Endodermal cell (in vitro differentiated cells): Measurements from ENCODE around the gene ABCA7. TPM values are rescaled to one million over a fixed set of nuclear protein-coding genes. Genes with fewer than 3 reads are reported as not detected.

Experiments
- DNase-seq: peaks from one replicate; pipeline ENCODE4 v3.0.0-alpha.2; 2017
- H3K27ac ChIP-seq: 2 replicates; pipeline ENCODE4 v1.5.1; 2013; ENCODE audit warnings: mild to moderate bottlenecking, low read depth, low read length, moderate library complexity
- H3K27me3 ChIP-seq: 2 replicates; pipeline ENCODE4 v1.6.1; 2013; ENCODE audit warnings: mild to moderate bottlenecking, low read length, moderate library complexity; ENCODE audit not compliant: insufficient read depth, control insufficient read depth, poor library complexity, severe bottlenecking
- H3K36me3 ChIP-seq: 2 replicates; pipeline ENCODE4 v1.7.0; 2013; ENCODE audit warnings: mild to moderate bottlenecking, low read length, moderate library complexity; ENCODE audit not compliant: control insufficient read depth, insufficient read depth
- H3K4me1 ChIP-seq: one replicate; pipeline ENCODE4 v1.7.0; 2013; ENCODE audit warnings: low read length; ENCODE audit not compliant: control insufficient read depth, insufficient read depth
- H3K4me3 ChIP-seq: 2 replicates; pipeline ENCODE4 v1.5.1; 2013; ENCODE audit warnings: mild to moderate bottlenecking, low read length, moderate library complexity
- H3K9ac ChIP-seq: 2 replicates; pipeline ENCODE4 v1.6.1; 2013; ENCODE audit warnings: mild to moderate bottlenecking, low read length, moderate library complexity; ENCODE audit not compliant: poor library complexity, severe bottlenecking; ENCODE audit errors: extremely low read depth
- H3K9me3 ChIP-seq: 2 replicates; pipeline ENCODE4 v1.6.1; 2013; ENCODE audit warnings: mild to moderate bottlenecking, low read length, moderate library complexity; ENCODE audit not compliant: control insufficient read depth
- H3K27ac Mint-ChIP-seq: 2 replicates; pipeline ENCODE4 v1.8.0; 2020; ENCODE audit warnings: mixed read lengths
- H3K27me3 Mint-ChIP-seq: 2 replicates; pipeline ENCODE4 v1.8.0; 2021; ENCODE audit warnings: mild to moderate bottlenecking, mixed read lengths; ENCODE audit not compliant: insufficient read depth
- H3K36me3 Mint-ChIP-seq: 2 replicates; pipeline ENCODE4 v1.8.0; 2020; ENCODE audit warnings: low read depth, mixed read lengths
- H3K4me1 Mint-ChIP-seq: 2 replicates; pipeline ENCODE4 v1.8.0; 2020; ENCODE audit warnings: mixed read lengths
- H3K4me3 Mint-ChIP-seq: 2 replicates; pipeline ENCODE4 v1.8.0; 2020; ENCODE audit warnings: mild to moderate bottlenecking, moderate library complexity, mixed read lengths
- H3K9me3 Mint-ChIP-seq: 2 replicates; pipeline ENCODE4 v1.8.0; 2020; ENCODE audit warnings: mild to moderate bottlenecking, mixed read lengths
- WGBS, 2 experiments: methylation state at CpG; one replicate each; pipeline versions ENCODE4 v1.1.5 to v1.1.7; 2013; ENCODE audit warnings: missing lambda C conversion rate in 2 of 2, mixed read lengths in 1 of 2; ENCODE audit not compliant: insufficient coverage in 1 of 2, insufficient read length in 1 of 2; 5-methylcytosine and 5-hydroxymethylcytosine counted together
- total RNA-seq, 2 donors: library from RNA; stranded (reverse); fragmentation: NEBNext Ultra II Directional in 1 of 2; extraction: Animal tissue kit (Norgen Biotek cat#: 25700) in 1 of 2; gene quantifications; 2 replicates in 1 of 2; 3 replicates in 1 of 2; pipeline ENCODE4 v1.2.1, GENCODE V29; 2021
- TF ChIP-seq, protein P1 (sequence below): fragments of 200-600 bp; sonication (generic); conservative IDR thresholded peaks from 2 replicates; pipeline ENCODE4 v1.5.0; 2021; ENCODE audit warnings: antibody characterized with exemption, mild to moderate bottlenecking

ABCA7 gene
- total RNA-seq, 2 donors from 2014 or later, result 67.2 to 68.7 TPM

DNA sequence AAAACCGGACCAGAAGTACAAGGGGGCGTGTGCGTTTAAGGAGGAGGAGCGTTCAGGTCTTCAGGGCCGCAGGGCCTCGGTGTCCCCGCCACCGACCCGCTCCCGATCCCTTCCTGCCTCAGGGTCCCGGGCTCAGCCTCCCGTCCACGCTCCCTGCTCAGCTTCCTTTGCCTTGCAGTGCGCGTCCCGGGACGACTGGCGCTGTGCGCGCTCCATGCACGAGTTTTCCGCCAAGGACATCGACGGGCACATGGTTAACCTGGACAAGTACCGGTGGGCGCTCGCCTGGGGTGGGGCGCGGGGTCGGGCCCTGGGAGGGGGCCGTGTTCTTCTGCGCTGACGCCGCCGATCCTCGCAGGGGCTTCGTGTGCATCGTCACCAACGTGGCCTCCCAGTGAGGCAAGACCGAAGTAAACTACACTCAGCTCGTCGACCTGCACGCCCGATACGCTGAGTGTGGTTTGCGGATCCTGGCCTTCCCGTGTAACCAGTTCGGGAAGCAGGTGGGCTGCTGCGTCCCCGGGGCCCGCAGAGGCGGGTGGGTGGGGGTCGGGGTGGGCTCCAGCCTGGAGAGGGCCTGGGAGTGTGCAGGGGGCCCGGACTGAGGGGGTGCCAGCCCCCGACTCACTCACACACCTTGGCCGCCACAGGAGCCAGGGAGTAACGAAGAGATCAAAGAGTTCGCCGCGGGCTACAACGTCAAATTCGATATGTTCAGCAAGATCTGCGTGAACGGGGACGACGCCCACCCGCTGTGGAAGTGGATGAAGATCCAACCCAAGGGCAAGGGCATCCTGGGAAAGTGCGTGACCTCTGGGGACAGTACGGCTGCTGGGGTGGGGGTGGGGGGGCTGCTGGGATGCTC, 65.3 kb downstream of the ABCA7 start:
- peak overlapping the region; percentile 71 for H3K4me3 Mint-ChIP-seq
- peaks cover 7% of the 10 kb centered on the region for H3K36me3 Mint-ChIP-seq
- peaks cover 7% of the 10 kb centered on the region for H3K4me1 Mint-ChIP-seq
- Histone ChIP-seq H3K4me1 (peaks cover 5% of the 10 kb centered on the region), H3K9me3 (no peaks in the 10 kb centered on the region), H3K36me3 (peaks cover 21% of the 10 kb centered on the region), H3K27me3 (no peaks in the 10 kb centered on the region), H3K9ac (peak overlapping the region; percentile 84), H3K27ac (peak overlapping the region; percentile 94), H3K4me3 (peak overlapping the region; percentile 83)
- TF ChIP-seq, protein P1, sequence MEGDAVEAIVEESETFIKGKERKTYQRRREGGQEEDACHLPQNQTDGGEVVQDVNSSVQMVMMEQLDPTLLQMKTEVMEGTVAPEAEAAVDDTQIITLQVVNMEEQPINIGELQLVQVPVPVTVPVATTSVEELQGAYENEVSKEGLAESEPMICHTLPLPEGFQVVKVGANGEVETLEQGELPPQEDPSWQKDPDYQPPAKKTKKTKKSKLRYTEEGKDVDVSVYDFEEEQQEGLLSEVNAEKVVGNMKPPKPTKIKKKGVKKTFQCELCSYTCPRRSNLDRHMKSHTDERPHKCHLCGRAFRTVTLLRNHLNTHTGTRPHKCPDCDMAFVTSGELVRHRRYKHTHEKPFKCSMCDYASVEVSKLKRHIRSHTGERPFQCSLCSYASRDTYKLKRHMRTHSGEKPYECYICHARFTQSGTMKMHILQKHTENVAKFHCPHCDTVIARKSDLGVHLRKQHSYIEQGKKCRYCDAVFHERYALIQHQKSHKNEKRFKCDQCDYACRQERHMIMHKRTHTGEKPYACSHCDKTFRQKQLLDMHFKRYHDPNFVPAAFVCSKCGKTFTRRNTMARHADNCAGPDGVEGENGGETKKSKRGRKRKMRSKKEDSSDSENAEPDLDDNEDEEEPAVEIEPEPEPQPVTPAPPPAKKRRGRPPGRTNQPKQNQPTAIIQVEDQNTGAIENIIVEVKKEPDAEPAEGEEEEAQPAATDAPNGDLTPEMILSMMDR, result no peak
- H3K27ac Mint-ChIP-seq, result peak overlapping the region; percentile 78
- no peaks in the 10 kb centered on the region for H3K9me3 Mint-ChIP-seq
- no peaks in the 10 kb centered on the region for H3K27me3 Mint-ChIP-seq
- peak; percentile 83 for DNase-seq
- WGBS, 2 experiments, result 41 to 43% methylated on average over 57 to 68 of the region's 69 CpGs

DNA sequence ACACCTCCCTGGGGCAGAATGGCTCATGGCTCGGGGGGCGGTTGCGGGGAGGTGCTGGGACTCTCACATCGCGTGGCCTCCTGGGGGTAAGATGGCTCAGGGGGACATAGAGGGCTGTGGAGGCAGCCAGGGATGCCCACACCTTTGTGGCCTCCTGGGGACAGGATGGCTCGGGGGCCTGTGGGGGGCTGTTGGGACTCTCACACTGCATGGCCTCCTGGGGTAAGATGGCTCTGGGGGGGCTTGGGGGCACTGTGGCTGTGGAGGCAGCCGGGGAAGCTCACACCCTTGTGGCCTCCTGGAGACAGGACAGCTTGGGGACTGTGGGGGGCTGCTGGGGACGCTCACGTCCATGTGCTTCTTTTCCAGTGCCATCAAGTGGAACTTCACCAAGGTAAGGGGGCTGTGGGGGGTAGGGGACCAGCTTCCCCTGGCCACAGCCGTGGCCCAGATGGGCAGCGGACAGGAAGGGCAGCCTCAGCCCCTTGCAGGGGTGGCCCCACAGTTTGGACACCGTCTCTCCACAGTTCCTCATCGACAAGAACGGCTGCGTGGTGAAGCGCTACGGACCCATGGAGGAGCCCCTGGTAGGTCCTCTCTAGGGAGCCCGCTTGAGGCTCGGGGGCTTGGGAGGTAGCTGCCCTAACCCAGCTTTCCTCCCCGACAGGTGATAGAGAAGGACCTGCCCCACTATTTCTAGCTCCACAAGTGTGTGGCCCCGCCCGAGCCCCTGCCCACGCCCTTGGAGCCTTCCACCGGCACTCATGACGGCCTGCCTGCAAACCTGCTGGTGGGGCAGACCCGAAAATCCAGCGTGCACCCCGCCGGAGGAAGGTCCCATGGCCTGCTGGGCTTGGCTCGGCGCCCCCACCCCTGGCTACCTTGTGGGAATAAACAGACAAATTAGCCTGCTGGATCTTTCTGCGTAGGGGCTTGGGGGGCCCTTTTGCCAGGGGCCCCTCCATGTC, 66.2 kb downstream of the ABCA7 start:
- H3K4me3 ChIP-seq, result no peak overlapping the region
- 94 to 100% methylated on average over 24 to 32 of the region's 32 CpGs for WGBS, 2 experiments
- no peak overlapping the region for H3K27ac ChIP-seq
- no peaks in the 10 kb centered on the region for H3K9me3 ChIP-seq
- Mint-ChIP-seq H3K4me3 (peak overlapping the region; percentile 71), H3K27ac (no peak overlapping the region), H3K4me1 (peaks cover 7% of the 10 kb centered on the region), H3K36me3 (peaks cover 7% of the 10 kb centered on the region), H3K9me3 (no peaks in the 10 kb centered on the region), H3K27me3 (no peaks in the 10 kb centered on the region)
- TF ChIP-seq, protein P1, result no peak
- DNase-seq, result no peak
- H3K27me3 ChIP-seq, result no peaks in the 10 kb centered on the region
- H3K4me1 ChIP-seq, result peaks cover 5% of the 10 kb centered on the region
- H3K9ac ChIP-seq, result no peak overlapping the region
- peaks cover 21% of the 10 kb centered on the region for H3K36me3 ChIP-seq

DNA sequence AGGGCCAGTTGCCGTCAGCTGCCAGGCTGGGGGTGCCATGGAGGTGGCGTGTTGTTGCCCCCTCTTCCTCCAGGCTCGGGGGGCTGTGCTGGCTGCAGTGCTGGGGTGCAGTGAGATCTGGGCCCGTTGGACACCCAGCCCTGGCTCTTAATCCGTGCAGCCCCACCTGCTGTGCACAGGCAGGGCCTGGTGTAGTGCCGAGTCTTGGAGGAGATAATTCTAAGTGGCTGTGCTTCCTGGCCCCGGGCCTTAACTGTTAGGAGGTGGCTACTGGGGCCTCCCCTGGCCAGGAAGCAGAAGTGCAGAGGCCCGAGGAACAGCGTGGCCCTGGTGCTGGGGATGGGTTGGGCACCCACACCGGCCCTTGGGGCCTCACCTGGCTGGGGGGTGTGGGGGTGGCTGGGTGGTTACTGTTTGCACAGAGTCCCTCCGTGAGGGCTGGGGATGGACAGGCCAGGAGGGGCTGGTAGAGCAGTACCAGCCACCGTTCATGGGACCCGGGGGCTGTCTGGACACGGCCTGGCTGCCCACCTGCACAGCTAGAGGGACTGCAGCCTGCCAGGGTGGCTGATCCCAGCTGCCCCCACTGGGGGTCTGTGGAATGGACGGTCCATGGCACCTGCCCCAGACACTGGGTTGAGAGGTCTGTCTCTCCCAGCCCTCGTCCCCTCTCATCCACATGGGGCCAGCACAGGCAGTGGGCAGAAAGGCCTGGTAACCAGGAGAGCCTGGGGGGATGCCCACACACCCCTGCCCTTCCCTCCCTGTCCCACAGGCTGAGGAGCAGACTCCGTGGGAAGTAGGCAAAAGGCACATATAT, 67.1 kb downstream of the ABCA7 start:
- Histone ChIP-seq H3K36me3 (peaks cover 21% of the 10 kb centered on the region), H3K9ac (no peak overlapping the region), H3K27ac (no peak overlapping the region), H3K4me1 (no peaks in the 10 kb centered on the region), H3K27me3 (no peaks in the 10 kb centered on the region), H3K4me3 (no peak overlapping the region), H3K9me3 (no peaks in the 10 kb centered on the region)
- H3K9me3 Mint-ChIP-seq, result no peaks in the 10 kb centered on the region
- TF ChIP-seq, protein P1, result peak; percentile 53
- peak; percentile 71 for DNase-seq
- H3K27ac Mint-ChIP-seq, result peak overlapping the region; percentile 77
- WGBS, 2 experiments, result 82 to 91% methylated on average over 9 to 17 of the region's 17 CpGs
- H3K36me3 Mint-ChIP-seq, result peaks cover 7% of the 10 kb centered on the region
- no peaks in the 10 kb centered on the region for H3K27me3 Mint-ChIP-seq
- H3K4me1 Mint-ChIP-seq, result peaks cover 4% of the 10 kb centered on the region
- peak overlapping the region; percentile 22 for H3K4me3 Mint-ChIP-seq
